Right lobe of liver (tissue), 6 donors: ENCODE measurements around the gene AIG1. TPM values are rescaled to one million over a fixed set of nuclear protein-coding genes. Genes with fewer than 3 reads are reported as not detected.

Source experiments
- ATAC-seq, 4 donors: fragments of 200-7000 bp; cut with Tn5 transposase; one replicate each; pipeline ENCODE4 v1.9.1; 2020; ENCODE audit warnings: mild to moderate bottlenecking in 4 of 4, moderate library complexity in 4 of 4
- DNase-seq, 3 donors: peaks; one replicate each; pipeline ENCODE4 v3.0.0-alpha.2; 2020
- H3K27ac ChIP-seq, 3 donors: fragments of 200-600 bp; one replicate each; pipeline ENCODE4 v1.8.0; 2022
- H3K27me3 ChIP-seq, 2 donors: fragments of 200-600 bp; one replicate each; pipeline ENCODE4 v1.8.0; 2022
- H3K36me3 ChIP-seq, 4 donors: fragments of 200-600 bp; sonication (generic) in 1 of 4; one replicate each; pipeline versions ENCODE4 v1.5.1 to v1.8.0; 2017 to 2022; ENCODE audit warnings: control low read depth in 1 of 4
- H3K4me1 ChIP-seq, 4 donors: fragments of 200-600 bp; sonication (generic) in 1 of 4; one replicate each; pipeline versions ENCODE4 v1.5.1 to v1.8.0; 2017 to 2022; ENCODE audit warnings: control low read depth in 1 of 4
- H3K4me3 ChIP-seq, 3 donors: fragments of 200-600 bp; one replicate each; pipeline ENCODE4 v1.8.0; 2022
- H3K9me3 ChIP-seq, 4 donors: fragments of 200-600 bp; sonication (generic) in 1 of 4; one replicate each; pipeline versions ENCODE4 v1.5.1 to v1.8.0; 2017 to 2022; ENCODE audit warnings: control low read depth in 1 of 4
- CTCF ChIP-seq, 4 donors: fragments of 200-600 bp in 3 of 4; fragments of 450-650 bp in 1 of 4; IDR thresholded peaks; one replicate each; pipeline versions ENCODE4 v1.5.1 to v1.8.0; 2016 to 2022; ENCODE audit warnings: antibody characterized with exemption in 4 of 4, mild to moderate bottlenecking in 2 of 4
- POLR2A ChIP-seq: fragments of 450-650 bp; IDR thresholded peaks from one replicate; pipeline ENCODE4 v1.6.1; 2017; ENCODE audit warnings: antibody characterized with exemption, mild to moderate bottlenecking
- WGBS: methylation state at CpG from one replicate; pipeline ENCODE4 v1.1.6; 2018; ENCODE audit warnings: low coverage, low lambda C conversion rate; ENCODE audit not compliant: insufficient coverage; ENCODE audit errors: missing lambda C conversion rate; 5-methylcytosine and 5-hydroxymethylcytosine counted together
- intact Hi-C, 2 donors: fragments of 100-400 bp; cut with DNase I; formaldehyde crosslinking; loops; one replicate each; pipeline versions ENCODE4 v1.11.2 to v1.14.1; 2022
- total RNA-seq, 6 experiments: library from RNA; depleted of rRNA in 2 of 6; stranded (reverse); fragments of >200 nt in 2 of 6; fragmentation: NEBNext Ultra II Directional in 3 of 6; extraction: Animal tissue kit (Norgen Biotek cat#: 25700) in 3 of 6; gene quantifications; one replicate each; pipeline versions ENCODE4 v1.1.0 to v1.2.4, GENCODE V29; 2016 to 2023
- donor health status: DM: no; HTN: yes; CAD: no.
- donor health status: DM: no; HTN: no; CAD: no.
- donor health status: DM: no; HTN: no; CAD: no.
- donor health status: DM: no; HTN: yes; CAD: no.
- donor health status: DM: no; HTN: yes; CAD: no.

Gene AIG1
- total RNA-seq, 6 experiments from 2014 or later = 81.4 to 151 (median 111) TPM

- ATAC-seq (no peak), DNase-seq (no peak)
- Histone ChIP-seq H3K4me3 (no peak overlapping the region), H3K27ac (no peak overlapping the region), H3K9me3 (no peaks in the 10 kb centered on the region), H3K36me3 (no peaks in the 10 kb centered on the region), H3K27me3 (no peaks in the 10 kb centered on the region), H3K4me1 (peaks cover 0 to 7% (median 0%) of the 10 kb centered on the region in 4 donors)
- WGBS = 100% methylated on average over 2 of the region's 2 CpGs
- intact Hi-C loops = no loop called here
- TF ChIP-seq CTCF (IDR thresholded peaks at IDR 0.05) (no peak), POLR2A (no peak)
Measured at GRCh38 chr6:143087856-143088255, 27.2 kb downstream of the AIG1 start.

GRCh38 chr6:143090314-143091044 is 29.8 kb downstream of the AIG1 start:
- Histone ChIP-seq H3K9me3 (no peaks in the 10 kb centered on the region), H3K27me3 (no peaks in the 10 kb centered on the region), H3K4me1 (peaks cover 0 to 7% (median 2%) of the 10 kb centered on the region in 4 donors), H3K27ac (no peak overlapping the region), H3K36me3 (no peaks in the 10 kb centered on the region), H3K4me3 (no peak overlapping the region)
- DNase-seq = no peak
- intact Hi-C loops = no loop called here
- TF ChIP-seq CTCF (IDR thresholded peaks at IDR 0.05) = no peak
- no peak for TF ChIP-seq POLR2A
- 71% methylated on average over 3 of the region's 3 CpGs for WGBS
- no peak for ATAC-seq

- no peak overlapping the region for H3K4me3 ChIP-seq
- no peak for DNase-seq
- H3K36me3 ChIP-seq = no peaks in the 10 kb centered on the region
- peaks cover 0 to 13% (median 4%) of the 10 kb centered on the region in 4 donors for H3K4me1 ChIP-seq
- TF ChIP-seq CTCF (IDR thresholded peaks at IDR 0.05) = no peak
- no peak for TF ChIP-seq POLR2A
- H3K27me3 ChIP-seq = no peaks in the 10 kb centered on the region
- no peak for ATAC-seq
- H3K9me3 ChIP-seq = no peaks in the 10 kb centered on the region
- intact Hi-C loops = no loop called here
- WGBS = 83% methylated on average over 1 of the region's 2 CpGs
- no peak overlapping the region for H3K27ac ChIP-seq
Measured at GRCh38 chr6:143092768-143093167, 32.1 kb downstream of the AIG1 start.

- ATAC-seq = no peak
- intact Hi-C loops = no loop called here
- 74% methylated on average over 2 of the region's 2 CpGs for WGBS
- no peaks in the 10 kb centered on the region for H3K27me3 ChIP-seq
- DNase-seq = no peak
- peaks cover 0 to 13% (median 3%) of the 10 kb centered on the region in 4 donors for H3K4me1 ChIP-seq
- TF ChIP-seq CTCF (IDR thresholded peaks at IDR 0.05) = no peak
- no peak overlapping the region for H3K27ac ChIP-seq
- no peak overlapping the region for H3K4me3 ChIP-seq
- H3K36me3 ChIP-seq = no peaks in the 10 kb centered on the region
- no peaks in the 10 kb centered on the region for H3K9me3 ChIP-seq
Measured at GRCh38 chr6:143093290-143093689, 32.6 kb downstream of the AIG1 start.
